Pancreas (tissue), 10 donors: ENCODE results near the gene PYHIN1. TPM values are rescaled to one million over a fixed set of nuclear protein-coding genes. Genes with fewer than 3 reads are reported as not detected.
"Not testable (repeated sequence)": the region's sequence is repeated elsewhere in the genome, so short reads cannot be mapped to it uniquely, and the experiment has no call there.

ENCODE experiments used
- ATAC-seq, 4 donors: fragments of 200-7000 bp; cut with Tn5 transposase; one replicate each; pipeline versions ENCODE4 v1.8.0 to v1.9.1; 2020; ENCODE audit warnings: mild to moderate bottlenecking in 4 of 4, moderate library complexity in 4 of 4
- DNase-seq, 6 donors: peaks; one replicate each; pipeline ENCODE4 v3.0.0-alpha.2; 2020
- FAIRE-seq: peaks from 2 replicates; lab custom pipeline; 2012; peaks lifted over from hg19 to GRCh38; lab: Jason Lieb, UNC
- H3K27ac ChIP-seq, 4 donors: fragments of 200-600 bp; sonication (generic); 1 replicate in 3 of 4; 2 replicates in 1 of 4; pipeline versions ENCODE4 v1.5.0 to v1.8.0; 2020
- H3K27me3 ChIP-seq, 4 donors: fragments of 200-600 bp; one replicate each; pipeline ENCODE4 v1.8.0; 2021
- H3K36me3 ChIP-seq, 3 donors: fragments of 200-600 bp; sonication (generic) in 1 of 3; one replicate each; pipeline versions ENCODE4 v1.5.0 to v1.8.0; 2020 to 2021
- H3K4me1 ChIP-seq, 3 donors: fragments of 200-600 bp; one replicate each; pipeline ENCODE4 v1.8.0; 2021
- H3K4me3 ChIP-seq, 4 donors: fragments of 200-600 bp; sonication (generic) in 2 of 4; one replicate each; pipeline versions ENCODE4 v1.5.0 to v1.8.0; 2020 to 2021
- H3K9me3 ChIP-seq, 4 donors: fragments of 200-600 bp; one replicate each; pipeline ENCODE4 v1.8.0; 2021
- CTCF ChIP-seq, 4 donors: fragments of 200-600 bp; sonication (generic) in 3 of 4; IDR thresholded peaks; one replicate each; pipeline versions ENCODE4 v1.5.0 to v1.8.0; 2021; ENCODE audit warnings: antibody characterized with exemption in 4 of 4
- WGBS, 2 donors: extraction: QIAGEN DNeasy Blood & Tissue Kit; methylation state at CpG; one replicate each; pipeline ENCODE4 v1.1.7; 2013; 5-methylcytosine and 5-hydroxymethylcytosine counted together
- intact Hi-C, 3 donors: fragments of 100-400 bp; cut with DNase I; formaldehyde crosslinking; loops; one replicate each; pipeline versions ENCODE4 v1.11.1 to v1.14.2; 2022
- polyA plus RNA-seq, 2 donors: library from polyadenylated mRNA; stranded (reverse); fragments of 200-250 nt; gene quantifications; one replicate each; pipeline ENCODE4 v1.2.3, GENCODE V29; 2013
- total RNA-seq, 6 donors: library from RNA; stranded (reverse); fragmentation: NEBNext Ultra II Directional in 4 of 6; extraction: Animal tissue kit (Norgen Biotek cat#: 25700) in 4 of 6; gene quantifications; one replicate each; pipeline versions ENCODE4 v1.2.1 to v1.2.4, GENCODE V29; 2021 to 2023
- donor health status: healthy with polysubstance abuse.
- donor health status: DM: no; HTN: no; CAD: no; lungs with moderate emphysema.
- donor health status: DM: no; HTN: no; CAD: no.
- donor health status: control.
- donor health status: control.
- donor health status: Bipolar disorder and iron deficiency.
- donor health status: DM: yes; HTN: yes; CAD: no.
- donor health status: DM: no; HTN: no; CAD: no.
- donor health status: DM: no; HTN: no; CAD: no.
- donor health status: DM: yes; HTN: yes; CAD: no.

The PYHIN1 gene
- total and polyA plus RNA-seq, 8 donors = 0.12 to 0.47 (median 0.22) TPM; not detected in 3

DNA sequence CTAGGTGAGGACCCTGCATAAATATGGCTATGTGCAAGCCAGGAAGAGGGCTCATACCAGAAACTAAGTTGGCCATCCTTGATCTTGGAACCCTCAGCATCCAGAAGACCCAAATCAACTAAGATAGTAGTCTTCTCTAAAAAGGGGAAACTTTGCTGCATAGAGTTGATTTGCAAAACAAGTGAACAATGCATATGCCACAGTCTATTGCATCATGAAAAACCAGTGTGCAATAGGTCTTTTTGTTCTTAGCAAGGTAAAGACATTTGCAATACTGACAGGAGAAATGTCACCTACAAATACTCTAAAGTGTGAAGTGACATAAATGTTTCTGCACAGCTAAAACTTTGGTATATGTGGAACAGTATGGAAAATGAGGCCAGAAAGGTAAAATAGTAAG, 76.4 kb downstream of the PYHIN1 start:
- DNase-seq (no peak), FAIRE-seq (no peak), ATAC-seq (no peak)
- Histone ChIP-seq H3K36me3 (no peaks in the 10 kb centered on the region), H3K9me3 (no peaks in the 10 kb centered on the region), H3K27ac (no peak overlapping the region), H3K27me3 (peaks cover 0 to 9% (median 0%) of the 10 kb centered on the region in 4 donors), H3K4me3 (no peak overlapping the region), H3K4me1 (no peaks in the 10 kb centered on the region)
- TF ChIP-seq CTCF (IDR thresholded peaks at IDR 0.05) = no peak
- intact Hi-C loops = no loop called here

- no peak for FAIRE-seq
- peak overlapping the region in 2 of 4 donors; percentile 62 to 63 for H3K27ac ChIP-seq
- peaks cover 0 to 9% (median 0%) of the 10 kb centered on the region in 4 donors for H3K27me3 ChIP-seq
- 42 to 49% methylated on average over 4 of the region's 4 CpGs for WGBS, 2 donors
- TF ChIP-seq CTCF (IDR thresholded peaks at IDR 0.05) = no peak
- H3K4me3 ChIP-seq = no peak overlapping the region
- no peaks in the 10 kb centered on the region for H3K4me1 ChIP-seq
- DNase-seq = no peak
- H3K9me3 ChIP-seq = no peaks in the 10 kb centered on the region
- ATAC-seq = peak in 2 of 4 donors; percentile 24 to 33
- intact Hi-C loops = no loop called here
- H3K36me3 ChIP-seq = no peaks in the 10 kb centered on the region
Measured at GRCh38 chr1:159008744-159009188, 77.4 kb downstream of the PYHIN1 start.

- Histone ChIP-seq H3K4me3 (peak overlapping the region in 1 of 4 donors; percentile 36), H3K9me3 (no peaks in the 10 kb centered on the region), H3K36me3 (no peaks in the 10 kb centered on the region), H3K27me3 (peaks cover 0 to 9% (median 0%) of the 10 kb centered on the region in 4 donors), H3K4me1 (no peaks in the 10 kb centered on the region), H3K27ac (peak overlapping the region in 2 of 4 donors; percentile 62 to 63)
- WGBS, 2 donors = 43 to 57% methylated on average over 2 of the region's 2 CpGs
- intact Hi-C loops = no loop called here
- DNase-seq (no peak), ATAC-seq (no peak), FAIRE-seq (no peak)
- TF ChIP-seq CTCF (IDR thresholded peaks at IDR 0.05) = no peak
Measured at GRCh38 chr1:159009287-159009686, 77.9 kb downstream of the PYHIN1 start.

- Histone ChIP-seq H3K4me3 (peak within 1 kb of the TSS in 3 of 4 donors; percentile 1 to 36 (median 24)), H3K36me3 (no peaks in the 10 kb centered on the region), H3K4me1 (no peaks in the 10 kb centered on the region), H3K9me3 (no peaks in the 10 kb centered on the region), H3K27ac (peak within 1 kb of the TSS in 2 of 4 donors; percentile 62 to 63), H3K27me3 (peaks cover 0 to 9% (median 0%) of the 10 kb centered on the region in 4 donors)
- TF ChIP-seq CTCF (IDR thresholded peaks at IDR 0.05) = no peak
- 18 to 23% methylated on average over 5 of the region's 5 CpGs for WGBS, 2 donors
- intact Hi-C loops = no loop called here
- FAIRE-seq = peak; percentile 80
- ATAC-seq = peak; percentile 72 to 87 (median 87)
- DNase-seq = peak in 1 of 6 donors; percentile 47
Measured at GRCh38 chr1:159009704-159010361, 78.5 kb downstream of the PYHIN1 start, which contains the start of gene IFI16. IFI16 (plus strand) TSS chr1:159009907; CDS start chr1:159014681, 4,774 bp downstream.

DNA sequence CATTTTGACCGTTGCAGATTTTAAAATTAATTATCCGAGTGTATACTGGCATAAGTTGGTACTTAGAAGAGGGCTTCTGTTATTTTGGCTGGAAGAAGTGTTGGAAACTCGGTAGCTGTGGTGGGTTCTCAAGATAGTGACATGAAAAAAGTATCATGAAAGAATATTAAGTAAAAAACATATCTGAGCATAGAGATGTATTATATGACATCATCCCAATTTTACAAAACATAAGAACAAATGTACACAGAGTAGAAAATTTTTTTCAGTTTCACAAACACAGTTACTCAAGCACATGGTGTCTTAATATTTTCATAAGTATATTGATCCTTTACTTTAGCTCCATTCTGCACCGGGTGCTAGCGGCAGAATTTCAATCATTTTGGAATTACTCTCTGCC, 79.0 kb downstream of the PYHIN1 start:
- FAIRE-seq (no peak), DNase-seq (no peak), ATAC-seq (no peak)
- no peaks in the 10 kb centered on the region for H3K9me3 ChIP-seq
- intact Hi-C loops = no loop called here
- no peaks in the 10 kb centered on the region for H3K4me1 ChIP-seq
- peak overlapping the region in 2 of 4 donors; percentile 62 to 63 for H3K27ac ChIP-seq
- TF ChIP-seq CTCF (IDR thresholded peaks at IDR 0.05) = no peak
- H3K4me3 ChIP-seq = peak overlapping the region in 3 of 4 donors; percentile 1 to 36 (median 24)
- WGBS, 2 donors = 20 to 30% methylated on average over 5 of the region's 5 CpGs
- no peaks in the 10 kb centered on the region for H3K36me3 ChIP-seq
- H3K27me3 ChIP-seq = peaks cover 0 to 9% (median 0%) of the 10 kb centered on the region in 4 donors

- DNase-seq, H3K4me1 ChIP-seq, H3K27me3 ChIP-seq, ATAC-seq, FAIRE-seq, H3K36me3 ChIP-seq, intact Hi-C loops, H3K9me3 ChIP-seq: not testable (repeated sequence)
- Histone ChIP-seq H3K4me3 (peak overlapping the region in 3 of 4 donors; percentile 3 to 36 (median 24)), H3K27ac (peak overlapping the region in 2 of 4 donors; percentile 62 to 63)
- WGBS, 2 donors = 59 to 65% methylated on average over 9 of the region's 9 CpGs
Measured at GRCh38 chr1:159011001-159011400, 79.6 kb downstream of the PYHIN1 start.
